ENCODE results near the gene CDC40.
"Not testable (repeated sequence)": the region's sequence is repeated elsewhere in the genome, so short reads cannot be mapped to it uniquely, and the experiment has no call there.

Gene CDC40

GRCh38 chr6:110201151-110201884 is 21.1 kb downstream of the CDC40 start:
- no peak for DNase-seq

DNA sequence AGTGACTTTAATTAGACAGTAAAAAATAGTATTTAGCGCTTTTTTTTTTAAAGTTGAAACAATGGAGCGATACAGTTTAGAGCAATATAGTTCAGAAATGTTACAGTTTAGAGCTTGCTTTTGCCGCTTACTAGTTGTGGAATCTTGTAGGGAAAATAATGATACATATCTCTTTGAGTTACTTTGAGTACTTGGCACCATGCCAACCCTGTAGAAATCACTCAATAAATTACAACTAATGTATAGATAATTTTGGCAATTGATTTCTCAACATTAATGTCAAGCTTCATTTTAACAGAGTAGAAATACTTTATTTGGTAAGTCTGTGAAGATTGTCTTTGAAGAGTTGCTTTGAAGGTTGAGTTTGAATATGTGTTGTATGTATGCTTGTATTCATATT is 27.4 kb downstream of the CDC40 start:
- no peak for DNase-seq

DNA sequence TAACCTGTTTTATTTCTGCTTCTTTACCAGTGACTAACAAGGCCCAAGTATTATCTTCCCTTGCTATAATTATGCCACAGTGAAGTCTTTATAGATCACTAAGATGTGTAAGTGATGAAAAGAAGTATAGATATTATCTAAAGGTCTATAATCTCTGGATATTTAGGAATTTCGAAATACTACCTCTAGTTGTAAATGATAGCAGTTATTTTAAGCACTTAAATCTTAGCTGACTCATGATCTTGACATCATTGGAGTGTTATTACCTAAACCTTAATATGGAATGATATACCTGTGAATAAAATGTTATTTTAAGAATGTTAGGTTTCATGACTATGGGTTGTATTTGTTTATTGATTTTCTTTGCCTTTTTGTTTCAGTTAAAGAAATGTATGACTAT is 31.5 kb downstream of the CDC40 start:
- no peak for DNase-seq

DNA sequence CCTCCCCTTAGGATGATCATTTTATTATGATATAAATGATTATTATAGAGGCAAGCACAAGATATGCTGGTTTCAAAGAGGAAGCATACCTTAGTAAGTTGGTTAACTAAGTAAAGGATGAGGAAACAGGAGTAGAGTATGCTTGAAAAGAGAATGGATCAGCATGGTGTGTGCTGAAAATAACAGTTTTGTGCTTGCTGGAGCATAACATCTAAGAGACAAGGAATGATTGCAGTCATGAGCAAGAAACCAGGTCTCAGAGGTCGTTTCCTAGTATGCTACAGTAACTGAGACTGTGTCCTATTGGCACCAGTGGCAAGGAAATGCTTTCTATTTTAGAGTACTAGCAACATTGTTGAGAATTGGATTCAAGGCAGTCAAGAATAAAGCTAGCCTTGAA is 34.1 kb downstream of the CDC40 start:
- no peak for DNase-seq

GRCh38 chr6:110216140-110216539 is 35.9 kb downstream of the CDC40 start:
- no peak for DNase-seq

- DNase-seq: no peak
These were observed 37.0 kb downstream of the CDC40 start for GRCh38 chr6:110217266-110217665.

- DNase-seq: no peak
These were observed 41.5 kb downstream of the CDC40 start for GRCh38 chr6:110221738-110222137.

DNA sequence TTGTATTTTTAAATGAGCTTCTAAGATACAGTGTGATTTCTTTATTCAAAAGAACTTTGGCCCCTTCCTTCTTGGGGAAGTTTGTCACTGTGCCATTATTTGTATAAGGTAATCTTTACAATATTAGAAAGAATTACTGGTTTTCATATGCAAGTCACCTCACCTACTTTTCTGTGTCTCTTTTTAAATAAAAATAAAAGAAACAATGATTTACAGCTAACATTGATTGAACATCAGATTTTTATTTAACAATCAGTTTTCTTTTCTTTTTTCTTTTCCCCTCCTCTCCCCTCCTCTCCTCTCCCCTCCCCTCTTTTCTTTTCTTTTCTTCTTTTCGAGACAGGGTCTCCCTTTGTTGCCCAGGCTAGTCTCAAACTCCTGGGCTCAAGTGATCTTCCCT is 46.0 kb downstream of the CDC40 start:
- no peak for DNase-seq

- DNase-seq: no peak
These were observed 52.2 kb downstream of the CDC40 start for GRCh38 chr6:110232450-110232849.

DNA sequence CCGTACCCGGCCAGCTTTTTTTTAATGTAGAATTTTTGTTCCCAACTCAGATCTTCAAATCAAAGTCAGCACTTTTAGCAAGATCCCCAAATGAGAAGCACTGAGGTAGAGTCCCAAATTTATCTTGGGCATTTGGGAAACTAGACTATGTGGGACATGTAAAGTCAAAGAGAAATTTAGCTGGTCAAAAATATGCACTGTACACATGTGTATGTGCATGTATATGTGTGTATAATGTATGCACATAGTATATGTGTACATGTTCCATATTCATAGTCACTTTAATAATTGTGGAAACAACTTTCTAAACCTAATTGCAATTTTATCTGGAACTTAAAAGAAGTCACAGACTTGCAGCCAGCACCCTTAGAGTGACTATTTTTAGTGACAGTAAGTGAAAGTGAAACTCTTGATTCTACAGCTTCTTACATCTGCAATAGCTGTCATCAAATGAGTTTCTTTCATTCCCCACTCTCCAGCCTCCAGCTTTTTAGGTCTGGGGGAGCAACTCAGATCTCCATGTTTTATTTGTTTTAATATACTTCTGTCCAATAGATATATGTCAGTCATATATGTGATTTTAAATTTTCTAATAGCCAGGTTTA is 53.6 kb downstream of the CDC40 start:
- no peak for DNase-seq

DNA sequence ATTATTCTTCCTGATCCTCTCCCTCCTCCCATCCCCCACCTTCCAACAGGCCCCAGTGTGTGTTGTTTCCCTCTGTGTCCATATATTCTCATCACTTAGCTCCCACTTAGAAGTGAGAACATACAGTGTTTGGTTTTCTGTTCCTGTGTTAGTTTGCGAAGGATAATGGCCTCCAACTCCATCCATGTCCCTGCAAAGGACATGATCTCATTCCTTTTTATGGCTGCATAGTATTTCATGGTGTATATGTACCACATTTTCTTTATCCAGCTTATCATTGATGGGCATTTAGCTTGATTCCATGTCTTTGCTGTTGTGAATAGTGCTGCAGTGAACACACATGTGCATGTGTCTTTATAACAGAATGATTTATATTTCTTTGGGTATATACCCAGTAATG is 55.8 kb downstream of the CDC40 start:
- DNase-seq: not testable (repeated sequence)

DNA sequence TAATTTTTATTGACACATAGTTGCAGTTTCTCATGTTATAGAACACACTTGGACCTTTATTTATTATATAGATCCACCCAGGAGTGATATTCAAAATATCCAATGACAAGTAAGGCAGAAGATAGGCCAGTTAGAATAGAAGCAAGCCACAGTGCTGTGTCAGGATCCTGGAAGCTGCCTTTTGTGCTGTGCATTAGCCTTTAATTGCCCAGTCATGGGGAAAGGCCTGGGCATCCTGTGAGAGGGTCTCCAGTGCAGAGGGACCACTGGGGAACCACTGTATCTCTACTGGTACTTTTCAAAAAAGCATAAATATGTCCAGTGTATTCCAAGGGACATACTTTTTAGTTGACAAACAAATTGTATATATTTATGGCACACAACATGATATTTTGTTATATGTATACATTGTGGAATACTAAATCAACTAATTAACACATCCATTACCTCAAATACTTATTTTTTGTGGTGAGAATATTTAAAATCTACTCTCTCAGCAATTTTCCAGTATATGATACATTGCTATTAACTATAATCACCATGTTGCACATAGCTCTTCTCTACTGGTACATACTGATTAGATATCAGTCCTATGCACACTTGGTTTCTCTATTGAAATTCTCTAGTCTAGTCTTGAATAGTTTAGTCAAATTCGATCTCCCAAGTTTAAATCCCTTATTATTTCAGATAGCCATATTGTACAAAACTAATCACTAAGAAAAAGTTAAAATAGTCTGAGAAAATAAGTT is 59.5 kb downstream of the CDC40 start:
- no peak for DNase-seq

DNA sequence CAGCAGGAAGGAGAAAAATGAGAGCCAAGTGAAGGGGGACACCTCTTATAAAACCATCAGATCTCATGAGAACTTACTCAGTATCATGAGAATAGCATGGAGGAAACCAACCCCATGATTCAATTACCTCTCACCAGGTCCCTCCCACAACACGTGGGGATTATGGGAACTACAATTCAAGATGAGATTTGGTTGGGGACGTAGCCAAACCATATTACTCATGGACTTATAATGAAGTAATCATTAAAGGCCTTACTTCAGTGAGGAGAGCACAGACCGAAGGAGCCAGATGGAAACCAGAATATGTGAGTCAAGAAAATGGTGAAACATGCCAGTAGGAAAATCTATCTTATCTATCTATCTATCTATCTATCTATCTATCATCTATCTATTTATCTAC is 64.4 kb downstream of the CDC40 start:
- not testable (repeated sequence) for DNase-seq

GRCh38 chr6:110246378-110246777 is 66.2 kb downstream of the CDC40 start:
- DNase-seq: no peak

- no peak for DNase-seq
These were observed 66.8 kb downstream of the CDC40 start for GRCh38 chr6:110246900-110247546.

GRCh38 chr6:110250058-110250457 is 69.8 kb downstream of the CDC40 start:
- no peak for DNase-seq

- DNase-seq: no peak
These were observed 70.6 kb downstream of the CDC40 start for GRCh38 chr6:110250838-110251237.

- no peak for DNase-seq
These were observed 75.1 kb downstream of the CDC40 start for GRCh38 chr6:110255211-110255750.

DNA sequence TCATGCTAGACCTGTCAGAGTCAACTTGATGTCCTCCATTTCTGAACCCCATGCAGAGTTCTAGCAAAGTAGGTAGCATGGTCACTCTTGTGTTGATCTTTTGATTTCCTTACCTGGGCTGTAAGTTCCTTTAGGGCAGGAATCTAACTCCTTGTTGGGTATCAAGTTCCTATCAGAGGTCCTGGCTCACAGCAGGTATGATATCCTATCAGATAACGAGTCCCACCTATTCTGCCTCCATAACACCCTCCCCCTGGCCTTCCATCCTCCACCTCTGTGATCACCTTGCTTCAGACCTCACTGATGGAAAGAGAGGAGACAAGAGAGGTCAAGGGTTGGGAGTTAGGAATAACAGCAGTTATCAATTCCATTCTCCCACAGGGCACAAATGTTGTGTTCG is 76.1 kb downstream of the CDC40 start:
- DNase-seq: no peak

GRCh38 chr6:110265273-110265672 is 85.0 kb downstream of the CDC40 start:
- no peak for DNase-seq

GRCh38 chr6:110266996-110267395 is 86.8 kb downstream of the CDC40 start:
- no peak for DNase-seq

GRCh38 chr6:110269623-110270022 is 89.4 kb downstream of the CDC40 start:
- no peak for DNase-seq

- no peak for DNase-seq
These were observed 89.9 kb downstream of the CDC40 start for GRCh38 chr6:110270165-110270564.

DNA sequence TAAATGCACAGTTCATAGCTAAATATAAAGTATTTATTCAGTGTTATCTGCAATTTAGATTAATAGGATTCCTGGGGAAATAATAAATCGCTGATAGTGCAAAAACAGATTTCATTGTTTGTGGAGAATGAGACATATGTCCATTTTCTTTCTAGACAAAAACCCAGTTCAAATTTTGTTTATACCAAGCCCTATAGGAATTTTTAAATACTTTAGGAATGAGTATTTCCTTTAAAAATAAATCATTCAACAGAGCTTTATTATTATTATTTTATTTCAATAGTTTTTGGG is 91.5 kb downstream of the CDC40 start:
- no peak for DNase-seq
